KMS-11 (cell line): ENCODE data around the gene SH3GL2.

Source experiments
- H2AFZ ChIP-seq: fragments of 200-600 bp; sonication (generic); 2 replicates; pipeline ENCODE4 v1.6.1; 2016; ENCODE audit warnings: antibody characterized with exemption, mixed run types, low read depth
- H3K27ac ChIP-seq: fragments of 200-600 bp; sonication (generic); 2 replicates; pipeline ENCODE4 v1.6.1; 2016; ENCODE audit warnings: mild to moderate bottlenecking, mixed run types
- H3K27me3 ChIP-seq: fragments of 200-600 bp; sonication (generic); 2 replicates; pipeline ENCODE4 v1.6.1; 2017; ENCODE audit warnings: mild to moderate bottlenecking, low read depth, mixed run types, moderate library complexity; ENCODE audit not compliant: insufficient read depth
- H3K36me3 ChIP-seq: fragments of 200-600 bp; sonication (generic); 2 replicates; pipeline ENCODE4 v1.6.1; 2017; ENCODE audit warnings: mild to moderate bottlenecking, mixed run types; ENCODE audit not compliant: insufficient read depth
- H3K4me1 ChIP-seq: fragments of 200-600 bp; sonication (generic); 2 replicates; pipeline ENCODE4 v1.6.1; 2016; ENCODE audit warnings: mild to moderate bottlenecking, low read depth, mixed run types; ENCODE audit not compliant: poor library complexity, severe bottlenecking
- H3K4me2 ChIP-seq: fragments of 200-600 bp; sonication (generic); 2 replicates; pipeline ENCODE4 v1.7.0; 2016; ENCODE audit warnings: mild to moderate bottlenecking, mixed run types
- H3K4me3 ChIP-seq: fragments of 200-600 bp; sonication (generic); IDR thresholded peaks from 2 replicates; pipeline ENCODE4 v1.6.1; 2017; ENCODE audit warnings: low read depth, low read length, mixed read lengths; ENCODE audit not compliant: insufficient read depth
- H3K79me2 ChIP-seq: fragments of 200-600 bp; sonication (generic); 2 replicates; pipeline ENCODE4 v1.6.1; 2016; ENCODE audit warnings: low read depth, mixed run types; ENCODE audit not compliant: insufficient read depth
- H3K9ac ChIP-seq: fragments of 200-600 bp; sonication (generic); 2 replicates; pipeline ENCODE4 v1.6.1; 2016; ENCODE audit warnings: mild to moderate bottlenecking, mixed run types
- H4K20me1 ChIP-seq: fragments of 200-600 bp; sonication (generic); 2 replicates; pipeline ENCODE4 v1.6.1; 2016; ENCODE audit warnings: mild to moderate bottlenecking, mixed run types; ENCODE audit not compliant: insufficient read depth
- TF ChIP-seq, protein P1 (sequence below): fragments of 200-600 bp; sonication (generic); conservative IDR thresholded peaks from 2 replicates; pipeline ENCODE4 v1.6.1; 2017; ENCODE audit warnings: low read depth, mild to moderate bottlenecking, antibody characterized with exemption, low read length, moderate library complexity, mixed read lengths

SH3GL2 gene

DNA sequence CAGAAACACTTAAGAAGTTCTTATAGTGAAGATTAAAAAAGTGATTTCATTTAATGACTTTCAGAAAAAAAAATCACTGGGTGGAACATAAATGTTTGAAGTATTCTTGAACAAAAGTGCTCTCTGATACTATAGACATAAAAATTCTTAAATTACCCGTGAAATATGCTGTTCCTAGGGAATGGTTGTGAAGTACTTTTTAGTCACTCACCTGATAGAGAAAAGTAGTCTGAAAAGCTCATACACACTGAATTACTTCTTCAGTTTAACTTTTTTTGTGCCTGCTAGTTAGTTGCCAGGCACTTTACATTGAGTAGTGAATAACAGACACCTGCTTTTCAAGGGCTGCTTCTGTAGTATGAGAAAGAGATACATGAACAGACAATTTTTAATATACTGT is 78.0 kb downstream of the SH3GL2 start:
- Histone ChIP-seq H3K4me2 (no peak overlapping the region), H2AFZ (no peak overlapping the region), H3K4me3 (no peak overlapping the region), H3K9ac (no peak overlapping the region), H3K4me1 (no peaks in the 10 kb centered on the region), H3K79me2 (no peaks in the 10 kb centered on the region), H3K27me3 (no peaks in the 10 kb centered on the region), H3K27ac (no peak overlapping the region), H3K36me3 (no peaks in the 10 kb centered on the region), H4K20me1 (no peaks in the 10 kb centered on the region)
- TF ChIP-seq, protein P1, sequence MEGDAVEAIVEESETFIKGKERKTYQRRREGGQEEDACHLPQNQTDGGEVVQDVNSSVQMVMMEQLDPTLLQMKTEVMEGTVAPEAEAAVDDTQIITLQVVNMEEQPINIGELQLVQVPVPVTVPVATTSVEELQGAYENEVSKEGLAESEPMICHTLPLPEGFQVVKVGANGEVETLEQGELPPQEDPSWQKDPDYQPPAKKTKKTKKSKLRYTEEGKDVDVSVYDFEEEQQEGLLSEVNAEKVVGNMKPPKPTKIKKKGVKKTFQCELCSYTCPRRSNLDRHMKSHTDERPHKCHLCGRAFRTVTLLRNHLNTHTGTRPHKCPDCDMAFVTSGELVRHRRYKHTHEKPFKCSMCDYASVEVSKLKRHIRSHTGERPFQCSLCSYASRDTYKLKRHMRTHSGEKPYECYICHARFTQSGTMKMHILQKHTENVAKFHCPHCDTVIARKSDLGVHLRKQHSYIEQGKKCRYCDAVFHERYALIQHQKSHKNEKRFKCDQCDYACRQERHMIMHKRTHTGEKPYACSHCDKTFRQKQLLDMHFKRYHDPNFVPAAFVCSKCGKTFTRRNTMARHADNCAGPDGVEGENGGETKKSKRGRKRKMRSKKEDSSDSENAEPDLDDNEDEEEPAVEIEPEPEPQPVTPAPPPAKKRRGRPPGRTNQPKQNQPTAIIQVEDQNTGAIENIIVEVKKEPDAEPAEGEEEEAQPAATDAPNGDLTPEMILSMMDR, result no peak

DNA sequence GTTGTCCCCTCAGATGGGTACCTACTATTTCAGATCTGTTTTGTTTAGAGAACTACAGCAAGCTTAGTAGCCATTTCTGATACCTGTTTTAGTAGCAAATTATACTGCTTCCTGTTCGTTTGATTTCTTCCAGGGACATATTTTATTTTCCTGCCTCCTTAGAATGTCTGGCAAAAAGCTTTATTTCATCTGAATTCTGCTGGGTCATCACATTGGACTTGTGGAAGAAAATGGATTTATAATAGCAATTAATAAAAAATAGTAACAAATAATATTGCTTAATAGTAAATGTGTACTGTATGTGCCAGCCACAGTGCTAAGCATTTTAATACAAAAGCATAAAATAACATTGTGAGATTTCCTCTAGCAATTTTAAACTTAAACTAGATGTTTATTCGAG is 79.4 kb downstream of the SH3GL2 start:
- H4K20me1 ChIP-seq, result no peaks in the 10 kb centered on the region
- H3K27ac ChIP-seq, result no peak overlapping the region
- H3K27me3 ChIP-seq, result no peaks in the 10 kb centered on the region
- no peaks in the 10 kb centered on the region for H3K4me1 ChIP-seq
- TF ChIP-seq, protein P1, result no peak
- no peak overlapping the region for H3K4me2 ChIP-seq
- no peaks in the 10 kb centered on the region for H3K79me2 ChIP-seq
- no peak overlapping the region for H3K9ac ChIP-seq
- no peak overlapping the region for H3K4me3 ChIP-seq
- H2AFZ ChIP-seq, result no peak overlapping the region
- H3K36me3 ChIP-seq, result no peaks in the 10 kb centered on the region

DNA sequence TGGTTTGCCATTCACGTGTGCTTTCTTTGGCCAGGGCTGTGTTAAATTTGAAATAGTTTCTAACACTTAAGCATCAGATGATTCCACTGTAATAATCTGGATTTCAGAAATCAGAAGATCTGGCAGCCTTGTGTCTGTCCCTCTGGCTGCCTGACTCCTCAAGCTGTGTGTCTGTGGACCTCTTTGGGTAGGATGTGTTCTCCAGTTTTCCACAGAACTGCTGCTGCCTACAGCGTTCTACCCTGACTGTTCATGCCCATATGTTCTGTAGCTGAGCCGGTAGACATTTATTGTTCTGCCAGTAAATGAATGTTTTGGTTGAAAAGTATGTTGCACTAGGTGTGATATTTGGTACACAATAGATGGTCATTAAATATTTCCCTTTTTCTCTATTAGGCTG is 81.3 kb downstream of the SH3GL2 start:
- TF ChIP-seq, protein P1, result no peak
- no peak overlapping the region for H2AFZ ChIP-seq
- no peak overlapping the region for H3K4me2 ChIP-seq
- no peaks in the 10 kb centered on the region for H3K79me2 ChIP-seq
- H3K4me1 ChIP-seq, result no peaks in the 10 kb centered on the region
- H3K27ac ChIP-seq, result no peak overlapping the region
- H4K20me1 ChIP-seq, result no peaks in the 10 kb centered on the region
- H3K9ac ChIP-seq, result no peak overlapping the region
- no peaks in the 10 kb centered on the region for H3K36me3 ChIP-seq
- no peak overlapping the region for H3K4me3 ChIP-seq
- no peaks in the 10 kb centered on the region for H3K27me3 ChIP-seq

DNA sequence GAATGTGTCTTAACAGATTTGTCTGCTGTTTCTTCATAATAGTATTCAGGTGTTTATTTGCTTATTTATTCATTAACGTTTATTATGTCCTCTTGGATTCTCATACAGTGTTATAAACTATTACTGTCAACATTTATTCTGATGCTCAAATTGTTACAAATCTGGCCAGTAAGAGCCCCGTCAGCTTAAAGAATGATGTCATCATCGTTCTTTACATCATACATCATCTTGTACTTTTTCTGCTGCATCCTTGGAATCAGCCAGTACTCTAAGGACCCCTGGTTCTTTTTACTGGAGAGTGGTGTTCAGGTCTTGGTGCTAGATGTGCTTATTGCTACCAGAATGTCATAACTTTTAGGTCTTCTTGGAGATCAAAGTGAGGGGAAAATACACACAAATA is 86.6 kb downstream of the SH3GL2 start:
- TF ChIP-seq, protein P1, result no peak
- no peak overlapping the region for H3K4me3 ChIP-seq
- H3K36me3 ChIP-seq, result no peaks in the 10 kb centered on the region
- H3K9ac ChIP-seq, result no peak overlapping the region
- H2AFZ ChIP-seq, result no peak overlapping the region
- H3K27ac ChIP-seq, result no peak overlapping the region
- H3K4me1 ChIP-seq, result no peaks in the 10 kb centered on the region
- H3K27me3 ChIP-seq, result no peaks in the 10 kb centered on the region
- no peaks in the 10 kb centered on the region for H3K79me2 ChIP-seq
- no peaks in the 10 kb centered on the region for H4K20me1 ChIP-seq
- H3K4me2 ChIP-seq, result no peak overlapping the region

DNA sequence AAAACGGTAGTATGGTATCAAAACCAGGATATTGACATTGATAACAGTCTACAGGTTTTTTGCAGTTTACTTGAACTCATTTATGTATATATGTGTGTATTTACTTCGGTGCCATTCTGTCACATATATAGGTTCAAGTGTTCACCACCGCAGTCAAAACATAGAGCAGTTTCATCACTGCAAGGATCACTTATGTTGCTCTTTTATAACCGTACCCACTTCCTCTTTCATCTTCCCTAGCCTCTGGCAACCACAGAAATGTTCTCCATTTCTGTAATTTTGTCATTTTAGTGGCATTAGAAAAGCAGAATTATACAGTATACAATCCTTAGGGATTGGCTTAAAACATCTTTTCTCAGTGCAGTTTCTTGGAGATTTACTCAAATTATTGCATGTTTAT is 90.3 kb downstream of the SH3GL2 start:
- Histone ChIP-seq H3K27ac (no peak overlapping the region), H3K4me1 (no peaks in the 10 kb centered on the region), H3K9ac (no peak overlapping the region), H3K27me3 (no peaks in the 10 kb centered on the region), H2AFZ (no peak overlapping the region), H4K20me1 (no peaks in the 10 kb centered on the region), H3K4me2 (no peak overlapping the region), H3K79me2 (no peaks in the 10 kb centered on the region), H3K36me3 (no peaks in the 10 kb centered on the region), H3K4me3 (no peak overlapping the region)
- TF ChIP-seq, protein P1, result no peak
